Stimulated activated CD4-positive, alpha-beta T cell treated with anti-CD3 and anti-CD28 coated beads, Interleukin-2, amount 100 ng/mL, for 4 hours (primary cell): ENCODE results near the gene DOP1A.

Source experiments
- DNase-seq: peaks from one replicate; pipeline ENCODE4 v3.0.0-alpha.2; 2020; ENCODE audit warnings: low read depth

DOP1A gene, protein sequence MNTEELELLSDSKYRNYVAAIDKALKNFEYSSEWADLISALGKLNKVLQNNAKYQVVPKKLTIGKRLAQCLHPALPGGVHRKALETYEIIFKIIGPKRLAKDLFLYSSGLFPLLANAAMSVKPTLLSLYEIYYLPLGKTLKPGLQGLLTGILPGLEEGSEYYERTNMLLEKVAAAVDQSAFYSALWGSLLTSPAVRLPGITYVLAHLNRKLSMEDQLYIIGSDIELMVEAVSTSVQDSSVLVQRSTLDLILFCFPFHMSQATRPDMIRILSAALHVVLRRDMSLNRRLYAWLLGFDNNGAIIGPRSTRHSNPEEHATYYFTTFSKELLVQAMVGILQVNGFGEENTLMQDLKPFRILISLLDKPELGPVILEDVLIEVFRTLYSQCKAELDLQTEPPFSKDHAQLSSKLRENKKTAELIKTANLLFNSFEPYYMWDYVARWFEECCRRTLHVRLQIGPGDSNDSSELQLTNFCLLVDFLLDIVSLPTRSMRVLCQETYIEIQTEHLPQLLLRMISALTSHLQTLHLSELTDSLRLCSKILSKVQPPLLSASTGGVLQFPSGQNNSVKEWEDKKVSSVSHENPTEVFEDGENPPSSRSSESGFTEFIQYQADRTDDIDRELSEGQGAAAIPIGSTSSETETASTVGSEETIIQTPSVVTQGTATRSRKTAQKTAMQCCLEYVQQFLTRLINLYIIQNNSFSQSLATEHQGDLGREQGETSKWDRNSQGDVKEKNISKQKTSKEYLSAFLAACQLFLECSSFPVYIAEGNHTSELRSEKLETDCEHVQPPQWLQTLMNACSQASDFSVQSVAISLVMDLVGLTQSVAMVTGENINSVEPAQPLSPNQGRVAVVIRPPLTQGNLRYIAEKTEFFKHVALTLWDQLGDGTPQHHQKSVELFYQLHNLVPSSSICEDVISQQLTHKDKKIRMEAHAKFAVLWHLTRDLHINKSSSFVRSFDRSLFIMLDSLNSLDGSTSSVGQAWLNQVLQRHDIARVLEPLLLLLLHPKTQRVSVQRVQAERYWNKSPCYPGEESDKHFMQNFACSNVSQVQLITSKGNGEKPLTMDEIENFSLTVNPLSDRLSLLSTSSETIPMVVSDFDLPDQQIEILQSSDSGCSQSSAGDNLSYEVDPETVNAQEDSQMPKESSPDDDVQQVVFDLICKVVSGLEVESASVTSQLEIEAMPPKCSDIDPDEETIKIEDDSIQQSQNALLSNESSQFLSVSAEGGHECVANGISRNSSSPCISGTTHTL (N-terminal part only)

DNA sequence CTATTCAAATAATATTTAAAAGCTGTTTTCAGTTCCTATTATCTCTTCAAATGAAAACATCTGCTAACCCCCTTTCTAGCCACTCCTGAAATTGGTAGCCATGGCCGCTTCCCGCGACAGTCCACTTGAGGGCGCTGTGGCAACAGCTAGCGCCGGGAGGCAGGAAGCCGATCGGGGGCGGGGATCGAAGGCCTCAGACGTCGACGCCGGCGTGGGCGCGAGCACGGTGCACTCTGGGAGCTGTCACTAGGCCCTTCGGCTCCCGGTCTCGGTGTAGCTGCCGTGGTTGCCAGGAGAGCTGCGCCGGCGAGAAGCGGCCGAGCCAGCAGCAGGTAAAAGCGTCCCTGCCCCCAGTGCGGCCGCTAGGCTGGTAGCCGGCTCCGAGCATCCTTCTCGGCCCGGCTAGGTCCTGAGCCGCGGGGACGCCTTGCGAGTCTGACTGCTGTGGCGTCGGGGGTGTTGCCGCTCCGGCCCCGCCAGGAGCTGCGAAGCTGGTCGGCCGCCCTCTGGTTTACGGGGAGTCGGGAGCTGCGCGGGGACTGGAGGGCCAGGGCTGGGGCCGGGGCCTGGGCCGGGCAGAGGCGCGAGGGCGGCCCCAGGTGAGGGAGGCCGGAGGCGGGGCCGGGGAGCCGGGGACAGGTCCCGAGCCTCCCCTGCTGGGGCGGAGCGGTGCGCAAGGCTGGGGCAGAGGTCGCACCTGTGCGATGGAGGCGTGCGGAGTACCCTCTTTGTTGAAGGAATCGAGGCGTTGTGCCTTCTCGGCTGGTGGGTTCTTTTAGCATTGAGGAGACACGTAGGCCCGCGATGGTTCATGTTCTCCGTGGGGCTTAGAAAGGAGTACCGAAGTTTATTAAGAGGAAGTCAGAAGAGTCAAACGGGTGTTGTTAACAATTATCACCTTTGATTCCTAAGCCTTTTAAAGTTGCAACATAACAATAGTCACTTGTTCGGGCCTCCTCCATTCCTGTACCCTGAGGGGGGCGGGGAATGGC is at the start of gene DOP1A:
Gene DOP1A (plus strand): TSS at position 224 of the 992 bp plus-strand sequence. CDS start 29,307 bp downstream, outside the sequence.
- DNase-seq: peak; percentile 96

DNA sequence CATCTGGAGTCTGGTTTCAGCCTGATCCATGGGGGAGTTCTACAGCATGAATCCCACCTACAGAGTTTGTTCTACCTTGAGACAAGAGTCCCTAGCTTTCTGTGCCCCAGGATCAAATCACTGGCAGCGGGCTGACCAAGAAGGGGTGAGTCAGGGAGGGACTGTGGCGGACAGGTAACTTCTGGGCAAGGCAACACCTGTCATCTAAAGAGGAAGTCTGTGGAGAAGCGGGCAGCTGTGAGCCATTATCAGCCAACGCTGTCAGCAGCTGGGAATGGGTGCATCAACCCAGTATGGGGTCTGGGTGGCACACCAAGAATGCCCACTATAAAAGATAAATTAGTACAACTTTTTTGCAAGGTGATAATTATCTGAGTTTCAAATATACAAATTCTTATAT is 47.7 kb upstream of the DOP1A start:
- DNase-seq: no peak

DNA sequence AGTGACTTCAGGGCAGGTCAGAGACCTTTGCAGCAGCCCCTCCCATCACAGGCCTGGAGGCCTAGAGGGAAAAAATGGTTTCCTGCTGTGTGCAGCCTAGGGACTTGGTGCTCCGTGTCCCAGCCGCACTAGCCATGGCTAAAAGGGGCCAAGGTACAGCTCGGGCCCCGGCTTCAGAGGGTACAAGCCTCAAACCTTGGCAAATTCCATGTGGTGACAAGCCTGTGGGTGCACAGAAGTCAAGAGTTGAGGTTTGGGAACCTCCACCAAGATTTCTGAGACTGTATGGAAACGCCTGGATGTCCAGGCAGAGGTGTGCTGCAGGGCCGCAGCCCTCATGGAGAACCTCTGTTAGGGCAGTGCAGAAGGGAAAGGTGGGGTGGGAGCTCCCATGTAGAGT is 35.8 kb upstream of the DOP1A start:
- DNase-seq: no peak

DNA sequence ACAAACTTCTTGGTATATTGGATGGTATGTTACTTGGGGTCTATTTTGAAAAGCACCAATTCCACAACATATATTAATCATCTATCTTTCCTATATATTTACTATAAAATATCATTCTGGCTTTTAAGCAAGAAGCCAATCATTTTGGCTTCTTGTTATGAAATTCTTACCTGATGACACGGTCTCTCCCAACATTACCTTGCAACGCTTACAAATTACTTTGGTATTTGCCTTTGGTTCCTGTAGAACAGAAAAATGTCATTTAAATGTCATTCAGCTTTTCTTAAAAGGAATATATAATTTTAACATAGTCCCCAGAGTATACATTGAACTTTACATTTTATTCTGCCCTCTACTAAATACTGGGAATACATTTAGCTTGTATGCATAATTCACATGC is 29.2 kb upstream of the DOP1A start:
- DNase-seq: no peak

DNA sequence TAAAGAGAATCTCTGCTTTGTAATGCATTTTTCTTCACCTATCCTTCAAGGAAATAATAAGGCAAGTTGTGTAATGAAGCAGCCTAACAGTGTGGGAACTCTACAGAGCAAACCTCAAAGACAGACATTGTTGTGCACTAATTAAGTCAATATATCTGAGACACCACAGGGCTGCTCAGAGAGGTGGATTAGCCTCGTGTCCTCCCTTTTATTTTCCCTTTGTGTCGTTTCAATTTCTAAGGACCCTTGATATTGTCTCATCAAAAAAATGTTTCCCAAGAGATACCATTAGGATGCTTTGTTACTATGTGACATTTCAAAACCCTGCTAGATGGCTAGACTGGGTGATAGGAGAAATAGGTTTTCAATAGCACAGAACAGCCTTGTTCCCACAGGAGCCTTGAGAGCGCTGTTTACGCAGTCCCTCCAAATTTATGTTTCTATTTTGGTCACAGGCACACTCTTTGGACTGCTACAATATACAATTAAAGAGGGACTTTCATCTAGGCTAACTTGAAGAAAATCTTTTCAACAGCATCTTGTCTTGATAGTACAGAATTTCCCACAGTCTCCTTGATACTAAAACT is 24.9 kb upstream of the DOP1A start:
- DNase-seq: no peak

DNA sequence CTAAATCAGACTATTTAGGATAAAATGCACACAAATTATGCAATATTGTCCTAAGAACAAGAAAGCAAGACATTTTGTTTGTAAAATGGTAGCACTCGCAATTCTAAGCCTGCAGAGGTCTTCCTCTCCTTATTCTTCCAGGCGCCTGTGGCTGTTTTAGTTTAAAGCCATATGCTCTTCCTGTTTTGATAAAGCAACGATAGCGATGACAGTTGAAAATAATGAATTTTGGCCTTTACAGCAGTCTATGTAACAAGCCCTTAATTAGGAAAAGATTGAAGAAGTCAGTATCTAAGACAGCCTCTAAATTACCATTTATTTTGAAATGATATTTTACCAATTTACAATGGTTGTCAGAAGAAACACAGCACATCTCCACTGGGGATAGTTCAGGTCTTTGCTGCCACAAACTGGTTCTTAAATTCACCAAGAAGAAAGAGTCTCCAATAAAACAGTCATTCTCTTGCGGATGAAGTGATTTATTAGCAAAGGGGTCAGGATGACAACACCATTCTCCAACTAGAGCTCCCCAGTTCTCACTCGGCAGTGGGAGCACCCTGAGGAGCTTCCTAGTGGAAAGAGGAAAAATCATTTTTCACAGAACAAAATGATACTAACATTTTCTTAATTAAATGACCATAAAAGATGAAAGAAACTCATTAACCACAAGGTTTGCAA is 23.2 kb upstream of the DOP1A start:
- DNase-seq: no peak

DNA sequence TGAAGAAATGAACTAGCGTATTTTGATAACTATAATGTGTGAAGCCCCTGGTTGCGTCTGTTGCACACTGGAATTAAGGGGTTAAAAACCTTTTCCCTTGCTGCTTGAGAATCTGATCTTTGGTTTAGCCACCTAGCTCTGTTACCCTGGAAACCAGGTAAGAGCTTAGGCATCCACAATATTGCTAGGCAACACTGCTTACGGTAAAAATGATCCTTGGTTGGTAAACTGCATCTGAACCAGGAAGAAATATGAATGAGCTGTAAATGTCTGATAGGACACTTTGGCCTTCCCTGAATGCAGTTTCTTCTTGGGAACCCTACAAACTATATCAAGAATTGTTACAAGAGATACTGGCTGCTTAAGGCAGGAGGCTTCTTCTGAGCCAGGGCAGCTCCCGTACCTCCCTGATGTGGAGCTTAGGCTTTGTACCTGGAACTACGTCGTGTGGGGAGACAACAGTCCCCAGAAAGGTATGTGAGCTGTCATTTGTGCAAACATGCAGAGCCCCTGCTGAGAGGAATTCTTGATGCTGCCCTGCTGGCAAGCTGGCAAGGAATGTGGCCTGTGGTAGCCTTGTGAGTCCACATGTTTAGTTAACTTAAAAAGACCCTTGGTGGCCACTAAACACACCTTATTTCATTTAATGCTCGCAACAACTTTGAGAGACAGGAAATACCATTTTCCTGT is 20.3 kb upstream of the DOP1A start:
- DNase-seq: no peak

DNA sequence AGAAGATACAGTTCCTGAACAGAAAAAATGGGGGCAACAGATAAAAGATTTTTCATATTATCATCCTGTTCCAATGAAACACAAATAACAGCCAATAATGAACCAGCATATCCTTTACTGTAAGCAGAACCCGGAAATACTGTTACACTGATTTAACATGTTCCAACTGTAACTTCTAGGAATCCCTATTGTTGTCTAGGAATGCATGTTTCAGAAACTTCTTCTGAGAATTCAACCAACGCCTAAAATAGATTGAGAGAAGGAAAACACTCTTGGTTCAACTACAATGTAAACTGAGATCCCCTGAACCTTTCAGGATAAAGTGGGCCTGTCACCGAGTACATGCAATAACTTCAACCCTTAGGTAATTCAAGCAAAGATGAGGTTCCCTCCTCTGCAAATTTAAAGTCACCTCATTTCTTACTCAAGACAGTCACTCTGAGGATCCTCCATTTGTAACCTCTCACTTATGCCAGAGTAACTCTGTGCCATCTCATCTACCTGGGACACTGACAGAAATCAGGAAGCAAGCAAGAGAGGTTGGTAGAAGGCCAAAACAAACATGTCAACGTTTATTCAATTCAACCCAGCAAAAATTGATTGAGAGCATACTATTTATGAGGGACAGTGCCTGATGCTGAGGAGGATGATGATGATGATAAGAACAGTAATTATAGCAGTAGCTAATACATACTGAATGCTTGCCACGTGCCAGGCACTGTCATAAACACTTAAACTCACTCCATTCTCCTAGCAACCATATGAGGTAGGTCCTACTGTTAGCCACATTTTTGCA is 15.9 kb upstream of the DOP1A start:
- DNase-seq: no peak

DNA sequence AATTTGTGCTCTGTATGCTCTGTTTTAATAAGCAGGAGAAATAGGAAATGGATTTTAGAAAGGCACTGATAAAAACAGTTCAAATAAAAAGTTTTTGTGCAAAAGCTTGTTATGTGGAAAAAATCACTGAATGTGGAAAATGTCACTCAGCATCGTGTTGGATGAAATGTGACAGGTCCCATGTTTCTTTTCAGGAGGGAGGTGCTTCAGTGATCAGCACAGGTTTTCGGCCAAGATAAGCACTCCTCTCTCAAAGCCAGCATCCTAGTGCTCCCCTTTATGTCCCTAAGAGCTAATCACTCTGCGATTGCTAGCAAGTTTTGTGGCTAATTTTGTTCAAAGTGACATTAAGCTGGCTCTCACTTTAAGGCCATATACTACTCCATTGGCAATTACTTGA is 13.8 kb upstream of the DOP1A start:
- DNase-seq: no peak

DNA sequence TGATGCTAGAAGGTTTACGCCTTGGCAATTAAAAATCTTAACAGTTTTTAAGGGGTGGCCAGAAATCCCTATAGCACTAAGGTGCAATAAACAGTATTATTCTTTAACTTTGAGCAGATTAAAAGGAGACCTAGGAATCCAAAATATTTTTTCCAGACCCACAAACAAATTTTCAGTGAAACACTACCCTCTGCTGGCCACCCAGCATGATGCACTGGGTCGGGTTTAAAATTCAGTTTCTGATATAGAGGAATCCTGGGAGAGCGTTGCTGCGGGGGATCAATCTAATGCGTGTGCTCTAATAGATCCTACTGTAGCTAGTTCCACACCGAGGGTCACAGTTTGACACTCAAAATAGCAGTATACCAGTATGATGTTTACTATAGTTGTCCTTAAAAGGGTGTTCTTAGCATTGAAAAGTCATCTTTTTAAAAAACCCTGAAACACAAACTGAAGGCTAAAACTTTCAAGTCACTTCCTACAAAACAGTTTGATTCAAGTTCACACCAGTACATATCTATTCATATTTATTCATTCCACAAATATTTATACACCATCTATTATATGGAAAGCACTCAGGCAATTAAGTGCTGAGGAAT is 12.0 kb upstream of the DOP1A start:
- DNase-seq: peak; percentile 15

DNA sequence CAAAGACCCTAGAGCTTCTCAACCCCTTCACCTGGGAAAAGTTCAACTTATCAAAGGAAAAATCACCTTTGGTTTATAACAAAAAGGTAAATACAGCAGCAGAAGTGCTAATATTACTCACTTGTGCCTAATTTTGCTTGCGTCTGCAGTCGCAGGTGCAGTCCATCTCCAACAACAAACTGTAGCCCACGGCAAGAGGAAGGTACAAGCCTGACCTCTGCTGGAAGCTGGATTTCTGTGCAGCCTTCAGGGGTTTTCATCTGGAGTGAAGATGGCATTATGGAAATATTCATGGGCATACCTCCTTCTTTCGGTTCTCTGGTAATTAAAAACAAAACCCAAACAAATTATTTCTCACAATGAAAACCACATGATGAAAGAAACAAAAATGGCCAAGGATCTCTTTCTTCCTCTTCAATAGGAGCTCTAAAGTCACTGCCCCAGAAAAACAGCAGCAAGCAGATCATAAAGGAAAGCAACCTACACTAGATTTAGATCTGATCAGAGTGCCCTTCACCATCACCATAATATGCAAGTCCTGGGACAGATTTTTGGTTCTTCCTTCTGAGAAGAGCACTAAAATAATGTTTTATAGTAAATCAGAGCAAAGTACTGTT is 9.7 kb upstream of the DOP1A start:
- DNase-seq: no peak

DNA sequence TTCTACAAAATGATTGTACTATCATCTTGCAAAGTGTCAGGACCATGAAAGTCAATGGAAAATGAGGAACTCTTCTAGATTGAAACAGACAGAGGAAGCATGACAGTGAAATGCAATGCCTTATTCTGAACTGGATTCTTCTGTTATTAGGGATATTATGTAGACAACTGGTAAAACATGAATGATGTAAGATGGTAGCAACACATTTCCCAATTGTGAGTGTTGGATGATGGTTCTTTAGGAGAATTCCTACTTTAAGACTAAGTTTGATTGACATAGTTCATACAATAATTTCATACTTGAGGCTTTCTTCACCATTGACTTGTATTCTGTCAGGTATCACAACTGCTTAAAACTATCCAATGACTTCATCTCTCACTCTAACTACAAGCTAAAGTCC is 6.3 kb upstream of the DOP1A start:
- DNase-seq: no peak

DNA sequence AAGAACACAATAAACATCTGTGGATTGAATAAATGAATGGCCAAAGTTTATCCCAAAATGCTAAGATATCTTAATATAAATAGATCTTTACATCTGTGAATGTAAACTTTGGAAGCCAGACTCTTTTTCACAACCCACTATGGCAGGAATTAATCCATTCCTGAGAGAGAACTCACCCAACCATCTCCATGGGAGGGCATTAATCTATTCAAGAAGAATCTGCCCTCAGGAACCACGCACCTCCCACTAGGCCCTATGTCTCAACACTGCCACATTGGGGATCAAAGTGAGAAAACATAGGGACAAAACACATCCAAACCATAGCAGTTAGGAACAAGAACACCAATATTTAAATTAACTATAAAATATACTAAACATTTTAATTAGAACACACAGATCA is 5.2 kb upstream of the DOP1A start:
- no peak for DNase-seq

DNA sequence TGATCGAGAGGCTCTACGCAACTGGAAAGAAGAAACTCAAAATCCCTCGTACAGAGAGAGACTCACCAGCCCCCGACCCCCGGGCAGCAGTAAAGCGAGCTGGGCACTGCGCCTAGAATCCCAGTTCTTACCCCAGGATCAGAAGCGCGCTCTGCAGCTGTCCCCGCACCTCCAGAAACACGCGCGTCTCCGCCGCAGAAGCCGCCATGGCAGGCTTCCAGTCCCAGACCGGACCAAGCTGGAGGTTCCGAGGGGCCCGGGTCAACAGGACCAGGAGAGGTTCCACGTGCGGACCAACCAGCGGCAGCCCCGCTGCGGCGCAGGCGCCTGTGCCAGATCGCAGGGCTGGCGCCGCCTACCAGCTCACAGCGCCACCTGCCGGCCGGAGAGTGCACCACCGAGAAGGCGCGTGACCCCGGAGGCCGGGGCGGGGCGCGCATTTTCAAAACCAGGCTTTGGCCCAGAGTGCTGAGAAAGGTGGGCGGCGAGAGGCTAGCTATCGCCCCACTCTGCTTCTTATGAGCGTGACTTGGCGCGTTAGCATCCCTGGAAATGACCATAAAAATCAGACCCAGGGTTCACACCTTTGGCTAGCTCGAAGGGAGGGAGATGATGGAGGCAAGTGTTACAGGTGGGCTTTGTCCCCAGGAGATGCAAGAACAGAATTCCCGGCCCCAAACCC is 1.8 kb upstream of the DOP1A start, which contains the start of gene UBE3D:
Gene UBE3D (minus strand): TSS at position 331 of the 682 bp plus-strand sequence. CDS start 123 bp downstream, at position 208.
- DNase-seq: peak; percentile 87

DNA sequence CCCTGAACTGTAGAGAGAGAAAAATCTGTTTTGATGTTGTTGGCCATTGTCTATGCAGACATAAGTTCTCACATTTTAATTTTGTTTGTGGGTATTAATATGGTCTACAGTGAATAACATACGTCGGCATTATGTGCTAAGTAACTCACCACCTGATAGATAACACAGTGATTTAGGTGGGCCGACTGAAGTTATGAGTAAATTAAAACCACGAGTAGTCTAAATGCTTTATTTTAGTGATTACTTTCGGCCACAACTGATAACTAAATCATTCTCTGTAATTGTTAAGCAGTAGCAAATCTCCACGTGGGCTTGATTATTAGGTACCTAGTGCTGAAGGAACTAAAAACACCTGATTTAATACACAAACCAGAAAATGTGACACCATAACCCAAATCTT is 1.1 kb downstream of the DOP1A start:
- no peak for DNase-seq

DNA sequence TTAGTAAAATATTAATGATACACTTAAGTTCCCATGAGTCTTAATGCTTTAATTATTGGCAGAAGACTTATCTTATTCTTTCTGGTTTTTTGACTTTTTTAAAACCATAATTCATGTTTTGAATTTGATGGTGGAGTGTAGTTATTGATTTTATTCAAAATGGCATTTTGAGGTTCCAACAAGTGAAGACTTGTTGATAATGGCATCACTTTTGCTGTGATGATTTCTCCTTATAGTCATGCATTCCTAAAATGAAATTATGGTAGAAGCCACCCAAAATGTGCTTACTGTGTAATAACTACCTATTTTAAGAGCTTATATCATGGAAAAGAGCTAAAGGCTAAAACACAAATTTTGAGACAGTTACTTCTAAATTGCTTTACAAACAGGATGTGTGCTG is 2.2 kb downstream of the DOP1A start:
- DNase-seq: no peak

DNA sequence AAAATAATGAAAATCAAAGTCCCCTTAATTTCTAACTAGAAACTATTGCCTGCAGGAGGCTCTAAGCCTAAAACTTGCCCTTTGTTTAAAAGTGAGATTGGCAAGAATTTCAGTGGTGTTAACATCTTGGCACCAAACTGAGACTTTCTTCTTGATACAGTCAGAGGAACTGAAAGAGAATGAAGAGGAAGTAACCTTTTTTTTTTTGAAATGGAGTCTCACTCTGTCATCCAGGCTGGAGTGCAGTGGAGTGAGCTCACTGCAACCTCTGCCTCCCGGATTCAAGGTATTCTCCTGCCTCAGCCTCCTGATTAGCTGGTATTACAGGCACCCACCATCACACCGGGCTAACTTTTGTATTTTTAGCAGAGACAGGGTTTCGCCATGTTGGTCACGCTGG is 3.6 kb downstream of the DOP1A start:
- DNase-seq: no peak
